Vagina (tissue), 2 donors: ENCODE results near the gene SERPINB13. TPM values are rescaled to one million over a fixed set of nuclear protein-coding genes. Genes with fewer than 3 reads are reported as not detected.
"Not testable (repeated sequence)": the region's sequence is repeated elsewhere in the genome, so short reads cannot be mapped to it uniquely, and the experiment has no call there.

Experiments
- DNase-seq, 2 donors: peaks; one replicate each; pipeline ENCODE4 v3.0.0-alpha.2; 2017; ENCODE audit errors: extremely low spot score in 2 of 2
- H3K27ac ChIP-seq: fragments of 200-600 bp; sonication (generic); one replicate; pipeline ENCODE4 v1.5.1; 2019
- H3K27me3 ChIP-seq: fragments of 200-600 bp; sonication (generic); one replicate; pipeline ENCODE4 v1.5.1; 2019
- H3K36me3 ChIP-seq, 2 donors: fragments of 200-600 bp; sonication (generic); one replicate each; pipeline ENCODE4 v1.5.1; 2017 to 2019
- H3K4me1 ChIP-seq: fragments of 200-600 bp; sonication (generic); one replicate; pipeline ENCODE4 v1.5.1; 2019
- H3K4me3 ChIP-seq, 2 donors: fragments of 200-600 bp; sonication (generic); 1 replicate in 1 of 2; 2 replicates in 1 of 2; pipeline ENCODE4 v1.5.1; 2016 to 2019
- H3K9me3 ChIP-seq: fragments of 200-600 bp; sonication (generic); one replicate; pipeline ENCODE4 v1.5.1; 2019
- POLR2A ChIP-seq, 2 donors: fragments of 450-650 bp; IDR thresholded peaks; one replicate each; pipeline ENCODE4 v1.6.1; 2017; ENCODE audit warnings: antibody characterized with exemption in 2 of 2, mild to moderate bottlenecking in 2 of 2, moderate library complexity in 2 of 2
- POLR2AphosphoS5 ChIP-seq, 2 donors: sonication (generic); formaldehyde crosslinking; IDR thresholded peaks; one replicate each; pipeline ENCODE4 v1.9.0; 2017; ENCODE audit warnings: antibody characterized with exemption in 2 of 2, mild to moderate bottlenecking in 2 of 2, low read depth in 1 of 2; ENCODE audit not compliant: insufficient read depth in 1 of 2
- intact Hi-C: fragments of 100-400 bp; cut with DNase I; formaldehyde crosslinking; loops from one replicate; pipeline ENCODE4 v1.15.1; 2023
- total RNA-seq: library from RNA; depleted of rRNA; stranded (reverse); fragments of >200 nt; gene quantifications from one replicate; pipeline ENCODE4 v1.2.3, GENCODE V29; 2016
- TF ChIP-seq, protein P1 (sequence below), 3 experiments: fragments of 450-650 bp in 2 of 3; fragments of 200-600 bp in 1 of 3; sonication (generic) in 1 of 3; IDR thresholded peaks; one replicate each; pipeline ENCODE4 v1.5.1; 2017 to 2019; ENCODE audit warnings: antibody characterized with exemption in 3 of 3, mild to moderate bottlenecking in 2 of 3, moderate library complexity in 2 of 3

The SERPINB13 gene
- total RNA-seq, 1 donor from 2014 or later: 131 TPM

- DNase-seq: no peak
- Histone ChIP-seq H3K27ac (no peak overlapping the region), H3K4me3 (no peak overlapping the region), H3K36me3 (no peaks in the 10 kb centered on the region), H3K4me1 (no peaks in the 10 kb centered on the region), H3K9me3 (no peaks in the 10 kb centered on the region), H3K27me3 (no peaks in the 10 kb centered on the region)
- intact Hi-C loops: no loop called here
- no peak for TF ChIP-seq POLR2AphosphoS5 (IDR thresholded peaks at IDR 0.05; ENCODE audit: insufficient read depth in 1 of 2, low read depth in 1 of 2)
- TF ChIP-seq POLR2A (IDR thresholded peaks at IDR 0.05): no peak
These were observed 32.5 kb downstream of the SERPINB13 start for GRCh38 chr18:63619661-63620060.

DNA sequence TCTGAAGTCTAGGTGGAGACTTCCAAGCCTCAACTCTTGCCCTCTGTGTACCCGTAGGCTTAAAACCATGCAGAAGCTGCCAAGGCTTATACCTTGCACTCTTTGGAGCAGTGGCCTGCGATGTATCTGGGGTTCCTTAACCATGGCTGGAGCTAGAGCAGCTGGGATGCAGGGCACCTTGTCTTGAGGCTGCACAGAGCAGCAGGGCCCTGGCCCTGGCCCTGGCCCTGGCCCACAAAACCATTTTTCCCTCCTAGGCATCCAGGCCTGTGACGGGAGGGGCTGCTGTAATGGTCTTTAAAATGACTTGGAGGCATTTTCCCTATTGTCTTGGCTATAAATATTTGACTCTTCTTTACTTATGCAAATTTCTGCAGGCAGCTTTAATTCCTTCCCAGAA, 37.7 kb downstream of the SERPINB13 start:
- no peaks in the 10 kb centered on the region for H3K4me1 ChIP-seq
- no peak overlapping the region for H3K27ac ChIP-seq
- DNase-seq: no peak
- H3K9me3 ChIP-seq: no peaks in the 10 kb centered on the region
- no peaks in the 10 kb centered on the region for H3K27me3 ChIP-seq
- intact Hi-C loops: no loop called here
- no peak overlapping the region for H3K4me3 ChIP-seq
- no peak for TF ChIP-seq POLR2A (IDR thresholded peaks at IDR 0.05)
- TF ChIP-seq, protein P1, sequence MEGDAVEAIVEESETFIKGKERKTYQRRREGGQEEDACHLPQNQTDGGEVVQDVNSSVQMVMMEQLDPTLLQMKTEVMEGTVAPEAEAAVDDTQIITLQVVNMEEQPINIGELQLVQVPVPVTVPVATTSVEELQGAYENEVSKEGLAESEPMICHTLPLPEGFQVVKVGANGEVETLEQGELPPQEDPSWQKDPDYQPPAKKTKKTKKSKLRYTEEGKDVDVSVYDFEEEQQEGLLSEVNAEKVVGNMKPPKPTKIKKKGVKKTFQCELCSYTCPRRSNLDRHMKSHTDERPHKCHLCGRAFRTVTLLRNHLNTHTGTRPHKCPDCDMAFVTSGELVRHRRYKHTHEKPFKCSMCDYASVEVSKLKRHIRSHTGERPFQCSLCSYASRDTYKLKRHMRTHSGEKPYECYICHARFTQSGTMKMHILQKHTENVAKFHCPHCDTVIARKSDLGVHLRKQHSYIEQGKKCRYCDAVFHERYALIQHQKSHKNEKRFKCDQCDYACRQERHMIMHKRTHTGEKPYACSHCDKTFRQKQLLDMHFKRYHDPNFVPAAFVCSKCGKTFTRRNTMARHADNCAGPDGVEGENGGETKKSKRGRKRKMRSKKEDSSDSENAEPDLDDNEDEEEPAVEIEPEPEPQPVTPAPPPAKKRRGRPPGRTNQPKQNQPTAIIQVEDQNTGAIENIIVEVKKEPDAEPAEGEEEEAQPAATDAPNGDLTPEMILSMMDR (IDR thresholded peaks at IDR 0.05): no peak
- no peak for TF ChIP-seq POLR2AphosphoS5 (IDR thresholded peaks at IDR 0.05; ENCODE audit: insufficient read depth in 1 of 2, low read depth in 1 of 2)
- H3K36me3 ChIP-seq: no peaks in the 10 kb centered on the region

DNA sequence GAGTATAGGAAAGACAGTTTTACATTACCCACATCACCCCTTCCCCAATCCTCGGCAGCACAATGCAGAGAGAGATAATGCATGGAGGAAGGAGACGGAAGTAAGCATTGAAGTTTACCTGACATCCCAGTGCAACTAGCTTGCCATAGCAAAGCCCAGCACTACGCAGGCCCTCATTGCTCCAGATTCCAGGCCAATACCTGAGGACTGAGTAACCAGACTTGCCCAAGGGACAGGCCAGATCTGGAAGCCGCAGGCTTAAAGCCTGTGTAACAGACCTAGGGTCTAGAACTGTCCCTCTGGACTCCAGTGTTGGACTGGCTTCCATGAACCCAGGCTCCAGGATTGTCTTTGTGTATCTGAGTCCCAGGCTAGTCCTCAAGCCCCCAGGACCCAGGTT, 39.3 kb downstream of the SERPINB13 start:
- Histone ChIP-seq H3K36me3 (no peaks in the 10 kb centered on the region), H3K9me3 (no peaks in the 10 kb centered on the region), H3K27ac (no peak overlapping the region), H3K4me3 (no peak overlapping the region), H3K4me1 (no peaks in the 10 kb centered on the region), H3K27me3 (no peaks in the 10 kb centered on the region)
- DNase-seq: no peak
- no peak for TF ChIP-seq POLR2A (IDR thresholded peaks at IDR 0.05)
- TF ChIP-seq, protein P1 (IDR thresholded peaks at IDR 0.05): no peak
- TF ChIP-seq POLR2AphosphoS5 (IDR thresholded peaks at IDR 0.05; ENCODE audit: insufficient read depth in 1 of 2, low read depth in 1 of 2): no peak
- intact Hi-C loops: no loop called here

DNA sequence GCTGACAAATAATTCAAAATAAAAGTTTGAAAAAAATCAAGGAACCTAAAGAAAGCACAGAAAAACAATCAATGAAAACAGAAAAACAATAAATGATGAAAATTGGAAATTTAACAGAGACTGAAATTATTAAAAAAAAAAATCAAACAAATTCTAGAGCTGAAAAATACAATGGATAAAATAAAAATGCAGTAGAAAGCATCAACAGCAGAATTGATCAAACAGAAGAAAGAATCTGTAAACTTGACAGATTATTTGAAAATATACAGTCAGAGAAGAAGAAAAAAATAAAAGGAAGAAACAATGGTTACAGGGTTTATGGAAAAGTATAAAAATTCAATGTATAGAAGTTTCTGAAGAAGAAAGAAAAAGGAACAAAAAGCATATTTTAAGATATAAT, 40.7 kb downstream of the SERPINB13 start:
- intact Hi-C loops: no loop called here
- Histone ChIP-seq H3K27me3 (no peaks in the 10 kb centered on the region), H3K4me3 (no peak overlapping the region), H3K4me1 (no peaks in the 10 kb centered on the region), H3K27ac (no peak overlapping the region), H3K9me3 (no peaks in the 10 kb centered on the region), H3K36me3 (no peaks in the 10 kb centered on the region)
- DNase-seq: no peak
- TF ChIP-seq, protein P1 (IDR thresholded peaks at IDR 0.05): no peak
- no peak for TF ChIP-seq POLR2A (IDR thresholded peaks at IDR 0.05)
- no peak for TF ChIP-seq POLR2AphosphoS5 (IDR thresholded peaks at IDR 0.05; ENCODE audit: insufficient read depth in 1 of 2, low read depth in 1 of 2)

GRCh38 chr18:63637703-63638102, 50.6 kb downstream of the SERPINB13 start:
- no peak overlapping the region for H3K27ac ChIP-seq
- no peaks in the 10 kb centered on the region for H3K27me3 ChIP-seq
- intact Hi-C loops: no loop called here
- no peaks in the 10 kb centered on the region for H3K9me3 ChIP-seq
- no peaks in the 10 kb centered on the region for H3K4me1 ChIP-seq
- H3K4me3 ChIP-seq: no peak overlapping the region
- no peak for DNase-seq
- TF ChIP-seq POLR2A (IDR thresholded peaks at IDR 0.05) (no peak), POLR2AphosphoS5 (IDR thresholded peaks at IDR 0.05; ENCODE audit: insufficient read depth in 1 of 2, low read depth in 1 of 2) (no peak)
- TF ChIP-seq, protein P1 (IDR thresholded peaks at IDR 0.05): no peak
- no peaks in the 10 kb centered on the region for H3K36me3 ChIP-seq

DNA sequence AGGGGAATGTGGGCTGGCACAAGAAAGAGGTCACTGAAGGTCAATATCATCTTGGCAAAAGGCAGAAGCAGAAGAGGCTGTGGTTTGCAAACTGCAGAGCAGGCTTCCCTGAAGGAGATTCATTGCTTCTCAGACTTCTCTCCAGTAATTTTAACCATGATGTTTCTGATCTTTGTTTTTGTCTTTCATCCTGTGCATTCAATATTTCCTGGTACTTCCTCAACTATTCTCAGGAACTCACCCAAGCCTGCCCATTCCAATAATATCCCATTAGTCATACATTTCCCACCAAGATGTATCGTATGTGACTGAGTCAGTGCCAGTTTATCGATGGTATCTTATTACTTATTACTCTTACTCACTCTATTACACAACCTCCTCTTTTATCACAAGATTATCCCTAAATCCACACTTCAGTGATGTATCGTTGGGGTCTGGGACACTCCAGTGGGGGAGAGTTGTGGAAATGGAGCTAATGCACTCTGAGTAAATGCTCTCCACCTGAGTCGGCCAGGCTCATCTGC, 54.1 kb downstream of the SERPINB13 start:
- intact Hi-C loops, H3K4me3 ChIP-seq, H3K36me3 ChIP-seq, DNase-seq, H3K27ac ChIP-seq, H3K4me1 ChIP-seq, H3K9me3 ChIP-seq, H3K27me3 ChIP-seq: not testable (repeated sequence)

DNA sequence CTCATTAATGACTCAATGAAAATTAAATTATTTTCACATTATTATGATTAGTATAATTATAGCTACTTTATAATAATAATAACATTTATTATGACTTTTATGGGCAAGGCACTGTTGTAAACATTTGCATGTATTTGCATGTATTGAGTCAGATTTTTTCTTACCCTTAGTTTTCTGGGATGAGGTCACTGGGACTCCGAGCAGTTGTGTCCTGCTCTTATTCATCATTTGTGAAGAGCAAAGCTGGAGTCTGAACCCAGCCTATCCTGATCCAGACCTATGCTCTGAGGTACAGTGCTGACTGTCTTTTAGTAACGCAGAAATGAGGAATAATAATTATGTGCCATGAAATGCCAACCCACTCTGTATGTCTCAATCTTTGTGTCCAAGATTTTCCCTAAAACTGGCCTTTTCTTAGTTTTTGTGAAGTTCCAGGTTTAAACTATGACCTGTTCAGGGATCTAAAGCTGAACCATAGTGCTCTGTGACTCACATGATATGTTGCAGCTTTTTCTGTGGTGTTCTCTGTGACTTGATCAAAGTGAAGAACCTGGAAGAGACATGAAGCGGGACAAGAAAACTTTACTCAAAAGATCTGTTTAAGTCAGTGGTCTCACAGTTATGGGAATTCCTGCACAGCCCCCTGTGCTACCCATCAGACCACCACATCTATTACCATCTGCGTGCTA, 55.7 kb downstream of the SERPINB13 start:
- H3K27ac ChIP-seq, H3K36me3 ChIP-seq, H3K4me3 ChIP-seq, intact Hi-C loops, H3K27me3 ChIP-seq, H3K4me1 ChIP-seq, H3K9me3 ChIP-seq, DNase-seq: not testable (repeated sequence)

GRCh38 chr18:63644142-63644541, 57.0 kb downstream of the SERPINB13 start, which contains the start of gene SERPINB4:
Gene SERPINB4, minus strand, starts transcription at chr18:63644256. Its CDS starts 679 bp downstream, at chr18:63643577.
- H3K9me3 ChIP-seq, H3K27me3 ChIP-seq, H3K27ac ChIP-seq, H3K4me3 ChIP-seq, DNase-seq, H3K4me1 ChIP-seq, intact Hi-C loops, H3K36me3 ChIP-seq: not testable (repeated sequence)

GRCh38 chr18:63644694-63645093, 57.6 kb downstream of the SERPINB13 start:
- DNase-seq, H3K4me3 ChIP-seq, intact Hi-C loops, H3K9me3 ChIP-seq, H3K36me3 ChIP-seq, H3K27ac ChIP-seq, H3K4me1 ChIP-seq, H3K27me3 ChIP-seq: not testable (repeated sequence)
